Measurements from ENCODE around the gene DCAF11. TPM values are rescaled to one million over a fixed set of nuclear protein-coding genes. Genes with fewer than 3 reads are reported as not detected.
A peak's percentile ranks its signal among the peaks of the same experiment; 100 is the strongest.

Gene DCAF11
- total and polyA plus RNA-seq, 2 of the 13 experiments (the other 11 are each of a cell fraction or from before 2014, with no cell fraction given), result 150 to 257 TPM

DNA sequence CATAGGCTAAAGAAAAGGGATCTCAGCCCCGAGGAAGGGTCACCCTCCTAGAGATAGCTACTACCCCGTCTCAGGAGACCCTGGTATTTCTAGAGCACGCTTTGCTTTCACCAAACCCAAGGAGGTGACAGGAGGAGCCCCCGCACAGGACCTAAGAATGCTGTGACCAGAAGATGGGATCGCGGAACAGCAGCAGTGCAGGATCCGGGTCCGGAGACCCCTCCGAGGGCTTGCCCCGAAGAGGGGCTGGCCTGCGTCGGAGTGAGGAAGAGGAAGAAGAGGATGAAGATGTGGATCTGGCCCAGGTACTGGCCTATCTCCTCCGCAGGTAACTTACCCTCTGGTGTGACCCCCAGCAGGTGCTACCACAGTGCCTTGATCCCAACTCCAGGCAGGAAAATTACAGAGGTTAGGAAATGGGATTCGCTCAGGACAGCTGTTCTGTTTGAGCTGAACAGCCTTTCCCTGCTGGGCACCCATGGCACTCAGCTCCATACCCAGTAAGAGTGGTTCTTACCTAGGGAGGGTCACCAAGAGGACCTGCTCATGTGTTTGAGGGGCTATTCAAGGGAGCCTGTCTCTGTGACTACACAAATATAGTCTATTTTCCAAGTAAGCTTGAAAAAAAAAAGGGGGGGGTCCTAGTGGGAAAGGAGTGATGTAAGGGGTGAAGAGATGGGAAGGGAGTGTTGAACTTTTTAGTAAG, 998 bp downstream of the DCAF11 start (continued):
- TF ChIP-seq, protein P1, sequence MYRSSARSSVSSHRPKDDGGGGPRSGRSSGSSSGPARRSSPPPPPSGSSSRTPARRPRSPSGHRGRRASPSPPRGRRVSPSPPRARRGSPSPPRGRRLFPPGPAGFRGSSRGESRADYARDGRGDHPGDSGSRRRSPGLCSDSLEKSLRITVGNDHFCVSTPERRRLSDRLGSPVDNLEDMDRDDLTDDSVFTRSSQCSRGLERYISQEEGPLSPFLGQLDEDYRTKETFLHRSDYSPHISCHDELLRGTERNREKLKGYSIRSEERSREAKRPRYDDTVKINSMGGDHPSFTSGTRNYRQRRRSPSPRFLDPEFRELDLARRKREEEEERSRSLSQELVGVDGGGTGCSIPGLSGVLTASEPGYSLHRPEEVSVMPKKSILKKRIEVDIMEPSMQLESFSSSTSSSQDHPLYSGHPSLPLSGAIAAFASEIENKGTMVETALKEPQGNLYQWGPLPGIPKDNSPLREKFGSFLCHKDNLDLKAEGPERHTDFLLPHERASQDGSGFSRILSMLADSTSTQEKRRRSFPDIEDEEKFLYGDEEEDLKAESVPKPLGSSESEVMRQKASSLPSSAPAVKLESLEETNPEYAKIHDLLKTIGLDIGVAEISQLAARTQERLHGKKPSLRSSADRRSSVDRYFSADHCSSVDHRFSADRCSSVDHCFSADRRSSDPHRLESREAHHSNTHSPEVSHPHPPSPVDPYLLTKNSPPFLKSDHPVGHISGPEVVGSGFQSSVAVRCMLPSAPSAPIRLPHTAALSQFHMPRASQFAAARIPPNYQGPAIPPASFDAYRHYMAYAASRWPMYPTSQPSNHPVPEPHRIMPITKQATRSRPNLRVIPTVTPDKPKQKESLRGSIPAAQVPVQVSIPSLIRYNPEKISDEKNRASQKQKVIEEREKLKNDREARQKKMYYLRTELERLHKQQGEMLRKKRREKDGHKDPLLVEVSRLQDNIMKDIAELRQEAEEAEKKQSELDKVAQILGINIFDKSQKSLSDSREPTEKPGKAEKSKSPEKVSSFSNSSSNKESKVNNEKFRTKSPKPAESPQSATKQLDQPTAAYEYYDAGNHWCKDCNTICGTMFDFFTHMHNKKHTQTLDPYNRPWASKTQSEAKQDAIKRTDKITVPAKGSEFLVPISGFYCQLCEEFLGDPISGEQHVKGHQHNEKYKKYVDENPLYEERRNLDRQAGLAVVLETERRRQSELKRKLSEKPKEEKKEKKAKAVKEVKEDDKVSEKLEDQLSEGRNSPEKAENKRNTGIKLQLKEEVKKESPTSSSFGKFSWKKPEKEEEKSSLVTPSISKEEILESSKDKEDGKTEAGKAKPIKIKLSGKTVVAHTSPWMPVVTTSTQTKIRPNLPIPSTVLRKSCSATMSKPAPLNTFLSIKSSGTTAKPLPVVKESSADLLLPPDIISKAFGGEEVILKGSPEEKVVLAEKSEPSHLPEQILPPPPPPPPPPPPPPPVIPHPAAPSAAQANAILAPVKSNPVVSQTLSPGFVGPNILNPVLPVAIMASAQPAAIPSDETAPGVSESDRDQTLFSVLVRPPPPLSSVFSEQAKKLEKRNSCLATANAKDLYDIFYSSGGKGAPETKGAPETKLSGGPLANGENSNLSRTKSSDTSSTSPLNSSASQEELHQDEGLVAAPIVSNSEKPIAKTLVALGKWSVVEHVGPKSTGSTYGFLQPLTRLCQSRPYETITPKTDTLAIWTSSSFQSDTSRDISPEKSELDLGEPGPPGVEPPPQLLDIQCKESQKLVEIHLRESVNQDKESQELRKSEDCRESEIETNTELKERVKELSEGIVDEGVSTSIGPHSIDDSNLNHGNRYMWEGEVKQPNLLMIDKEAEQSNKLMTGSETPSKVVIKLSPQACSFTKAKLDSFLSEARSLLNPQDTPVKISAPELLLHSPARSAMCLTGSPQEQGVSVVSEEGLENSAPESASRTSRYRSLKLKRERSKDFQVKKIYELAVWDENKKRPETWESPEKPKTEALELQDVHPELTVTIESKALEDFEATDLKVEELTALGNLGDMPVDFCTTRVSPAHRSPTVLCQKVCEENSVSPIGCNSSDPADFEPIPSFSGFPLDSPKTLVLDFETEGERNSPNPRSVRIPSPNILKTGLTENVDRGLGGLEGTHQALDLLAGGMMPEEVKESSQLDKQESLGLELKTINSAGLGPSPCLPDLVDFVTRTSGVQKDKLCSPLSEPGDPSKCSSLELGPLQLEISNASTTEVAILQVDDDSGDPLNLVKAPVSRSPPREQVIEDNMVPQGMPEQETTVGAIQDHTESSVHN (CRISPR knock-in tag; IDR thresholded peaks at IDR 0.05), result peak; percentile 36; the same call in 1 of the 2 replicates
- TF ChIP-seq XBP1 (CRISPR knock-in tag; IDR thresholded peaks at IDR 0.05) (no peak), SIN3A (IDR thresholded peaks at IDR 0.05; ENCODE audit: borderline replicate concordance, low read depth, low read length) (0 out of 2 replicates have a peak, but pooled peaks have one; percentile 2), MBNL3 (CRISPR knock-in tag; conservative IDR thresholded peaks at IDR 0.05) (peak; percentile 87; the same call in 1 of the 2 replicates), ZNF841 (CRISPR knock-in tag; IDR thresholded peaks at IDR 0.05; ENCODE audit: borderline replicate concordance) (no peak), KDM5B (CRISPR knock-in tag; IDR thresholded peaks at IDR 0.05; ENCODE audit: borderline replicate concordance) (no peak), ISL2 (CRISPR knock-in tag; IDR thresholded peaks at IDR 0.05) (no peak; the same call in 1 of the 2 replicates), MEF2D (CRISPR knock-in tag; IDR thresholded peaks at IDR 0.05) (no peak; the same call in 1 of the 2 replicates), CC2D1A (CRISPR knock-in tag; IDR thresholded peaks at IDR 0.05) (0 out of 2 replicates have a peak, but pooled peaks have one; percentile 81), THAP9 (CRISPR knock-in tag; IDR thresholded peaks at IDR 0.05; ENCODE audit: borderline replicate concordance) (peak; percentile 9; the same call in 1 of the 2 replicates), RARA (CRISPR knock-in tag; IDR thresholded peaks at IDR 0.05) (no peak), ZNF503 (CRISPR knock-in tag; IDR thresholded peaks at IDR 0.05) (0 out of 2 replicates have a peak, but pooled peaks have one; percentile 47)
- TF ChIP-seq, protein P2, sequence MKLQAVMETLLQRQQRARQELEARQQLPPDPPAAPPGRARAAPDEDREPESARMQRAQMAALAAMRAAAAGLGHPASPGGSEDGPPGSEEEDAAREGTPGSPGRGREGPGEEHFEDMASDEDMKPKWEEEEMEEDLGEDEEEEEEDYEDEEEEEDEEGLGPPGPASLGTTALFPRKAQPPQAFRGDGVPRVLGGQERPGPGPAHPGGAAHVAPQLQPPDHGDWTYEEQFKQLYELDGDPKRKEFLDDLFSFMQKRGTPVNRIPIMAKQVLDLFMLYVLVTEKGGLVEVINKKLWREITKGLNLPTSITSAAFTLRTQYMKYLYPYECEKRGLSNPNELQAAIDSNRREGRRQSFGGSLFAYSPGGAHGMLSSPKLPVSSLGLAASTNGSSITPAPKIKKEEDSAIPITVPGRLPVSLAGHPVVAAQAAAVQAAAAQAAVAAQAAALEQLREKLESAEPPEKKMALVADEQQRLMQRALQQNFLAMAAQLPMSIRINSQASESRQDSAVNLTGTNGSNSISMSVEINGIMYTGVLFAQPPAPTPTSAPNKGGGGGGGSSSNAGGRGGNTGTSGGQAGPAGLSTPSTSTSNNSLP (IDR thresholded peaks at IDR 0.05; ENCODE audit: low read depth, low read length), result no peak
